IPS-NIHi11 (cell line): Measurements from ENCODE around the gene IVD.

Source experiments
- DNase-seq: peaks from one replicate; pipeline ENCODE4 v3.0.0; 2012; ENCODE audit warnings: mixed read lengths, low spot score

The IVD gene

DNA sequence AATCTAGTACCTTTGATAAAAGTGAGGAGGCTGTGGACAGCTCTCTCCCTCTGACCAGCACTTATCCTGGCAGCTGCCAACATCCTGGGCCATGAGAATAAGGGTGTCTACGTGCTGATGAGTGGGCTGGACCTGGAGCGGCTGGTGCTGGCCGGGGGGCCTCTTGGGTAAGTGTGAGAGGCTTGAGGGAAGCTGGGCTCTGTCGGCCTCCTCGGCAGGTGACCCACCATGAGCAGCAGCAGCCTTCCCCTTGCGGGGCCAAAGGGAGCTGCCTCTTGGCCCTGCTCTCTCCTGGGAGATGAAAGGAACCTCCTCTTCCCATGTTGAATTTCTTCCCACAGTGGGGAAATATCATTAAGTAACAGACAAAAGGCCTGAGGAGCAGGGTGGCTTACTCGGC lies 9.2 kb downstream of the IVD start:
- no peak for DNase-seq

DNA sequence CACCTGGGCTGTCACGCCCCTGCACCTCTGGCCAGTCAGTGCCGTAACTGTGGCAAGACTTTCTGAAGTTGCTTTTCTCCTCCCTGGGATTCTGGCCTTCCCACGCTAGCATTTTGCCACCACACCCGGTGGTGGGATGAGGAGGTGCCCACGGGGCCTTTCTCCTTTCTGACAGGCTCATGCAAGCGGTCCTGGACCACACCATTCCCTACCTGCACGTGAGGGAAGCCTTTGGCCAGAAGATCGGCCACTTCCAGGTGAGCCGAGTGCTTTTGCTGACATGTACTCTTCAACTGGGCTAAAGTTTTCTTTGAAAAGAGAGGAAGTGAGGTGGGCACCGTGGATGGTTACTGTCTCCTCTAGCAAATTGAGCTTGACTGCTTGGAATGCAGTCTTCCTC lies 9.6 kb downstream of the IVD start:
- no peak for DNase-seq

DNA sequence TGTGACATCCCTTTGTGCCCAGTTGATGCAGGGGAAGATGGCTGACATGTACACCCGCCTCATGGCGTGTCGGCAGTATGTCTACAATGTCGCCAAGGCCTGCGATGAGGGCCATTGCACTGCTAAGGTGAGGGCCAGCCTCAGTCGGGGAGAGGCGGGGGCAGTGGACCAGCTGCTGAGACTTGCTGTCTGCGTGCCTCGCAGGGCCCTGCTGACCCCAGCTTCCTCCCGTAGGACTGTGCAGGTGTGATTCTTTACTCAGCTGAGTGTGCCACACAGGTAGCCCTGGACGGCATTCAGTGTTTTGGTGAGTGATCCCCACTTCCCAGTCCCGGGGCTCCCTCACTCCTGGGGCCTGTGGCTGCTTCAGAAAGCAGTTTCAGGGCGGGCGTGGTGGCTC lies 10.5 kb downstream of the IVD start:
- DNase-seq = no peak

DNA sequence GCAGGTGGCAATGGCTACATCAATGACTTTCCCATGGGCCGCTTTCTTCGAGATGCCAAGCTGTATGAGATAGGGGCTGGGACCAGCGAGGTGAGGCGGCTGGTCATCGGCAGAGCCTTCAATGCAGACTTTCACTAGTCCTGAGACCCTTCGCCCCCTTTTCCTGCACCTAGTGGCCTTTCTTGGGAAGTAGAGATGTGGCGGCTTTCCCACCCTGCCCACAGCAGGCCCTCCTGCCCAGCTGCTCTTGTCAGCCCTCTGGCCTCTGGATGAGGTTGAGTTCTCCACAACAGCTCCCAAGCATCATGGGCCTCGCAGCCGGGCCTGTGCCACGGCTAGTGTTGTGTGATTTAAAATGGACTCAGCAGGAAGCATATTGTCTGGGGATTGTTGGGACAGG lies 12.5 kb downstream of the IVD start:
- no peak for DNase-seq

DNA sequence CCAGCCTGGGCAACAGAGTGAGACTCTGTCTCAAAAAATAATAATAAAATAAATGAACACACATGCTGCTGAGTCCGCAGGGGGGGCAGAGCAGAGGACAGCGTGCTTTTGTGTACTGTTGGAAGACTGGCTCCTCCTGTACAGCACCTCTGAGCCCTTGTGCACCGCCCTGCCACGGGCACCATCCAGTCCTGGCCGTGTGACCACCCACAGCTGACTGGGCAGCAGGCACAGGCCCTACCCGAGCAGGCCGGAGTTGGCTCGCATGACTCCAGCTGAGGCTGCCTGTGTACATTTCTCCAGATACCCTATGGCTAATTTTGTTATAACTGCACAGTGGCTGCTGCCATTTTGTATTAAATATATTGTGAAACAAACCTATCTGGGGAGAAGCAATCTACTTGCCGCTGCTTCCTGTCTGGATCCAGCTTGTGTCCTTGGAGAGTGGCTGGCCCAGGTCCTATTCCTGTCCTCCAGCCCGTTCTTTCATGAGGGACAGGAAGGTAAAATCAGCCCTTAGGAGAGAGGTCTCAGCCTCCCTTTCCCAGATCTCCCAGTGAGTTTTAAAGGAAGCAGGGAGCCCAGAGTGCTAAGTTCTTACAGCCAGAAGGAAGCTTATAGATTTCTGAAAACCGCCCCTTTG lies 14.6 kb downstream of the IVD start:
- no peak for DNase-seq

DNA sequence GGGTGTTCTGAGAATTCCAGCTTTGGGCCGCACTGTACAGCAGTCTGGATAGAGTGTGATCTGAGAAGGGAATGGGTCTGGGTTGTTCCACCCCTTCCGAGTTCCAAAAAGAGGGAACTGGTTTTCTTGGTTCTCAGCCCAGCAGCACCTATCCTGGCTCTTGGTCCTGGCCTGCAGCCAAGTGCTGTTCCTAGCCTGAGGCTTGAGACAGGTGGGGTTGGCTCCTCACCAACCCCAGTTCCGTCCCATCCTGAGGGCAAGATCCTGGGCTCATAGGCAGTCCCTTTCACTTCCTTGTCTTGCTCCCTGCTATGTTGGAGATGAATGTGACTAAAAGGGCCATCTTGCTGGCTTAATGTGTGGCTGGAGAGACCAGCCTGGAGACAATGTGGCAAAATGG lies 15.2 kb downstream of the IVD start:
- no peak for DNase-seq

DNA sequence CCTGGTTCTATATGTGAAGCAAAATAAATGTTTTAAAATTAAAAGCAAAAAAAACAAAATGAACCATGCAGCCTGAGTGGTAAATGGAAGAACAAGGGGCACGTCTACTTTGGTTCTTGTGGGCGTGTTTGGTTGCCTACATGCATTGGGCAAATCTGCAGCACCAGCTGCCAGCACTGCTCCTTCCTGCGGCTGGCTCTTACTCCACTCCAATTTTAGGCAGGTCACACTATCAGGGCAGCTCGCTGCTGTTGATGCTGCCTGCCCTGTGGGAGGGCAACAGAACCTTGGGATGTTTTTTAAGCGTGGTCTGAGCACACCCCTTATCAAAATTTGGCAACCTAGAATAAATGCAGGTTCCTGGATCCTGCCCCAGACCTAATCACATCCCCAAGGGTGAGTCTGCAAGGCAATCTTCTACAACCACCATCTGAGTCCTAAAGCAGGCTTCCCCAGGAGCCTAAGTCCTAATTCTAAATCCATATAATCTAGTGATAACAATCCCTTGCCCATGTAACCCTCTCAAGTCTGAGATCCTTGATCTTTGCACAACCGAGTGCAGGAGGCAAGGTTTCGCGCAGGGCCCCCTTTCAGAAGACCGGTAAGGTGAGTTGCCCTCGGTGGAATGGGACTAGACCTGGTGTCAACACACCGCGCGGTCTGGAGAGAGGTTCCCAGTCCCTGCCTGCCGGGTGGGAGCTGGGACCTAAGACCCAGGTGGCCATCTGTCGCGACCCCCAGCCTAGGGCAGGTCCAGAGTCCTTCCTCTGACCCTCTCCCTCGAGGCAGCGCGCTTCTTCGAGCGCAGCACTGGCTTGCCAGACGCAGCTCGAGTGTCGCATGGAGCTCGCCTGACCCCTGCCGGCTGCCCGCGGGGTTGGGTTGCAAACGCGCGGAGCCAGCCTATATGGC lies 15.9 kb downstream of the IVD start:
- peak; percentile 92 for DNase-seq

DNA sequence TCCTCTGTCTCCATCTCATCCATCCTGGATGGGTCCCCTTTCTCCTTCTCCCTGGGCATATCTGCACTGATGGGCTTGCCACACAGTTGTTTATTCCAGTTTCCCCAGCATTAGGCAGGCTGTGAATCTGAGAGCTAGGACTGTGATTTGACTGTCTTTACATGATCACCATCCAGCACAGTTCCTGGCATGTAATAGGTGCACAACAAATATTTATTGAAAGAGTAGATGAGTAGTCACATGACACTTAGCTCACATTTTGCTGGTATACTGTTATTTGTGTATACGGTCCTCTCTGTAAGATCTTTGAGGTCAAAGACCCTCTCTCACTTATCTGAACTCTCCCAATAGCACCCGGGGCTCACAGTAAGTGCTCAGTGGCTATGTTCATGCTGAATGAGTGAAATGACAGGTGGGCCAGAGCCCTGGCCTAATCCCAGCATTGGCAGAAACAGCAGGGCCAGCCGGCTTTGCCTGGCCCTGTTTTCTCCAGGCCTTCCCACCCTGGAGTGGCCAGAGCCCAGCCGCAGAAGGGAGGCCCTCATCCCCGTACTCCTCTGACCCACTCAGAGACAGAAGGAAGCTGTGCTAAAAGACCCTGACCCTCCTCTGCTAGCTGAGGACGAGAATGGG lies 19.0 kb downstream of the IVD start:
- DNase-seq = no peak

DNA sequence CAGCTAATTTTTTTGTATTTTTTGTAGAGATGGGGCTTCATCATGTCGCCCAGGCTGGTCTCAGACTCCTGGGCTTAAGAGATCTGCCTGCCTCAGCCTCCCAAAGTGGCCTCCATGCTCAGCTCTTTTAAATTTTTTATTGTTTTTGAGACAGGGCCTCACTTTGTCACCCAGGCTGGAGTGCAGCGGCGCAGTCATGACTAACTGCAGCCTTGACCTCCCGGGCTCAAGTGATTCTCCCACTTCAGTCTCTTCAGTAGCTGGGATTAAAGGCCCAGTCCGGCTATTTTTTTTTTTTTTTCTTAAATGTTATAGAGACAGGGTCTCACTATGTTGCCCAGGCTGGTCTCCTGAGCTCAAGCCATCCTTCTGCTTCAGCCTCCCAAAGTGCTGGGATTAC lies 20.1 kb downstream of the IVD start:
- no peak for DNase-seq

DNA sequence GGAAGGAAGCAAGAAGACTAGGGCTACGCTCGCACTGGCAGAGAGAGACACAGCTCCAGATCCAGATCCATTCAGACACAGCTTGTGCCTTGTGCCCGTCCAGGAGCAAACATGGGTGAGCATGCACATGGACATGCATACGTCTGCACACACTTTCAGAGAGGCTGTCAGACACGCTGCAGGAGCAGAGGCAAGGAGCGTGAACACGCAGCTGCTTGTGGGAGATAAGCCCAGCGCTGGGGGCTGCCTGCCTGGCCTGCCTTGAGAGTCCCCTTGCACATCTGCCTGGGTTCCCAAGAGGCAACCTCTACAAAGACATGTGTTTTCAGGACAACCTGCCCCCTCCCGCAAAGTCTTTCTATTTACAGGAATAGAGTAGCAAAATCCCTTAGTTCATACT lies 21.6 kb downstream of the IVD start:
- DNase-seq = no peak

DNA sequence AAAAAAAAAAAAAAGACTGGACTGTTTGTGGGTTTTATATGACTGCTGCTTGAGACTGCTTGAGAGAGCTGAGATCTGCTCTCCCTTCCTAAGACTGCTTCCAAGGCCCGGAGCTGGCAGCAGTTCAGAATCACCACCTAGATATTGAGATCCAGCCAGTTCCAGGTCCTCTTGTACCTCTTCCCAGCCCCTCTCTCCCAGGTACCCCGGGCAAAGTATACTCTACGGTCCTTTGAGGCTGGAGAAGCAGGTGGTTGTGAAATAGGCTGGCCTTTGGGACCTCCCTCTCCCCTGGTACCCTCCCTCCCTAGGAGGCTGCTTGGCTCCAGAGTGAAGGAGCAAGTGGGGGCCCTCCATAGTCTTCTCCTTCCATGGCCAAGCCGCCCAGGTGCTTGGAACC lies 22.6 kb downstream of the IVD start:
- no peak for DNase-seq

DNA sequence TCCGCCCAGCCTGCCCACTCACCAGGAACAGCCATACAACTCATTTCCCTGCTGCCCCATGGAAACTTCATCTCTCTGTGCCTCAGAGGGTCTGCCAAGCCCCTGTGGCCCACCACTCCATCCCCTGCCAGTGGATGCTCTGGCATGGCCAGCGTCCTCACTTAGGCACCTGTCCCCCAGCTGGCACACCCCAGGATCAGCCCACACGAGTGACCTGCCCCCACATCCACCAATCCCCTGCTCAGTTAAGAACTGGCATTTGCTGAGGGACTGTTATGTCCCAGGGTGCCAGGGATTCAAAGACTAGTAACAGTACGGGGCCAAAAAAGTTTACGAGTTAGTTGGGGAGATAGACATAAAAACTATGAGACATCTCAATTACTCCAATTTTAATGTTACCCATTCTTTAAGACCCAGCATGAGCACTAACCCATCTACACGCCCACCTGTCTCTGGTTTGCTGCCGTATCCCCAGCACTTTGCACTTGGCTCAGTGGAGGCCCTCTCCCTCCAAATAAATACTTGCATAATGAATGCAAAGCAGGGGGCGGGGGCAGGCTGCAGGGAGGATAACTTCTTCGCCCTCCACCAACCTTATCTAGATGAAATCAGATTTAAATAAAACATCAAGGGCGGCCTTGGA lies 23.6 kb downstream of the IVD start:
- no peak for DNase-seq

DNA sequence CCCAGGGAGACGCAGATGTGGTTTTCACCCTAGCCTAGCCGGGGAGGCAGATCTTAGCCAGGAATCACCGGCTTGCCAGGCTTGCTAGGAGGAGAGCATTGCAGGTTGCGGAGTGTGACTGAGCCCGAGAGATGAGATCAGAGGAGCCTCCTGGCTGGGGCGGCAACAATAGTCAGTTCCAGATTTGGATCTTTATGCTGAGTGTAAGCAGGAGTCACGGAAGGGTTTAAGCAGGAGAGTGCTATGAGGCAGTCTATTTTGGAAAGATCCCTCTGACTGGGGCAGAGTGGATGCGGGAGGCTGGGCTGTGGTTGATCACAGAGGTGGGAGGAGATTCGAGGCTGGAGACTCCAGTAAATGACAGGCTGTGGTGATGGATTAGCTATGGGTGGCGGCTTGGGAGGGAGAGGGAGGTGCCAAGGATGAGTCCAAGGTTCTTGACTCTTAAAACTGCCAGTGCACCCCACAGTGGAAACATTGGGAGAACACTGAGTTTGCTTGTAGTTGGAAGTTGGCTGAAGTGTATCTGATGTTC lies 24.7 kb downstream of the IVD start:
- DNase-seq = peak; percentile 67

DNA sequence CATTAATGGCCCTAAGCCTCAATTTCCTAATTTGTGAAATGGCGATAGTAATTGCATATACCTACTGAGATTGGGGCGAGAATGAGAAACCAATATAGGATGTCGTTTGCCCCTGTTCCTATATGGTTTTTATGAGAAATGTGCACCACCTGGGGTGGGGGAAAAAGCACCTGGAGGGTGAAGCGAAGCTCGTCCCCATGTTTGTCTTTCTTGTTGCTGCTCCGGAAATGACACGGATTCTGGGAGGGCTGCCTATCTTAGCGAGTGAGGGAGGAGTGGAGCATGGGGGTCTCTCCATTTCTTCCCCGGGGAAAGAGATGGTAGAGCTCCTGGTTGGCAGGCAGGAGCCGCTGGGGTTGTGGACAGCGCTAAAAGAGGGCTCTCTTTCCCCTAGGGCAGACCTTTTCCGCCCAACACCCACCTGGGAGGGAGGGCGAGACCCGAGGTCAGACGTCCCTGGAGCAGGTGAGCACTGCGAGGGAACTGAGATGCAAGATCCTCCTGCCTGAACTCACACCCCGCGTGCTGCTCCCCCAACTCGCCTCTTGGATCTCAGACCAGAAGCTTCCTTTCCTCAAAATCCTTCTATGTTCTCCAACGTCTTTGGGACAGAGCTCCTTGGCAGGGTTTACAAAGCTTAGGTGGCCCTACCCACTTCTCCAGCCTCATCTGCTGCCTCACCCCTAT lies 29.6 kb downstream of the IVD start:
- DNase-seq = no peak

DNA sequence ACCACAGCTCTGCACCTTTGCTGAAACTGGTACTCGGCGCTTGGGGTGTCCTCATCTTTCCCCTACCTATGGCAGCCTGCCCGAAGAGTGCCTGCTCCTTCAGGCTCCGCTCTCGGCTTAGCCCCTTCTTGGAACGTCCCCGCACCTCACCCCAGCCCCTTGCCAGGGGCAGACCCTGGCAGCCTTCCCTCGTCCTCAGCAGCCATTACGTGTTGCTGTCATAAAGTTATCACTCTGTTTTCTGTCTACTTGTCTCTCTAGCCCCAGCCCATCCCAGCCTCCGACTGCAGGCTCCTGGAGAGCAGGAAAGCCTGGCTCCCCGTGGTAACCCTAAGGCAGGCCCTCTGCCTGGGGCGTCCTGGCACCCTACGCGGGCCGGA lies 30.1 kb downstream of the IVD start:
- DNase-seq = no peak

DNA sequence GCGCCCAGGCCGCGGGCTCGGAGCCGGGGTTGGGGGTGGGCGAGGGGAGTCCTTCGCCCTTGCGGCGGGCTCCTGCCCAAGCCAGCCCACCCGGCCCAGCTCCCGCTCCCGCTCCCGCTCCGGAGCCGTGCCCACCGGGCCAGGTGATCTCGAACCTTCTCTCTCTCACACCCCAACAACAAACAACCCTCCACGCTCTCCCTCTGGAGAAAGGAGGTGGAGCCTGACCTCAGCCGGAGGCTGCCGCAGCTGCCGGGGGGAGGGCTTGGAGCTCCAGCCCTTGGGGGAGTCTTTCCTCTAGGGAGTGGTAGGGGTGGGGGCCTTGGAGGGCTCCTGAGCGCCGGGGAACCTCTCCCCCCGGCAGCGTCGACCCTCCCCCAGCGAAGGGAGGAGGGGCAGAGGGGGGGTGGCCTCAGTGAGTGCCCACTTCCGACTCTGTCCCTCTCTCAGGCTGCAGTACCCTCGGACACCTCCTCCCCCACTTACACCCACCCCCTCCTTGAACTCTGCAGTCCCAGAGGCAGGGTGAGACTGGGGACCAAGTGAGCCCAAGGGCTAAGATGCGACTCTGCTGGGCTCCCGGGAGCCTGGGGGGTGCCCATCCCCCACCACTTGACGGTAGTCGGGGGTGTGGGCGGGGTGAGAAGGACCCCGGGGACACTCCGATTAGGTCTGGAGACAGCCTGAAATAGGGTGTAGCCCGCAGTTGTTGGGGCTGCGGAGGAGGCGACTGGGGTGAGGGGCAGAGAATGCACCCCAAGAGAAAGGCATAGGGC lies 30.7 kb downstream of the IVD start:
- peak; percentile 63 for DNase-seq

DNA sequence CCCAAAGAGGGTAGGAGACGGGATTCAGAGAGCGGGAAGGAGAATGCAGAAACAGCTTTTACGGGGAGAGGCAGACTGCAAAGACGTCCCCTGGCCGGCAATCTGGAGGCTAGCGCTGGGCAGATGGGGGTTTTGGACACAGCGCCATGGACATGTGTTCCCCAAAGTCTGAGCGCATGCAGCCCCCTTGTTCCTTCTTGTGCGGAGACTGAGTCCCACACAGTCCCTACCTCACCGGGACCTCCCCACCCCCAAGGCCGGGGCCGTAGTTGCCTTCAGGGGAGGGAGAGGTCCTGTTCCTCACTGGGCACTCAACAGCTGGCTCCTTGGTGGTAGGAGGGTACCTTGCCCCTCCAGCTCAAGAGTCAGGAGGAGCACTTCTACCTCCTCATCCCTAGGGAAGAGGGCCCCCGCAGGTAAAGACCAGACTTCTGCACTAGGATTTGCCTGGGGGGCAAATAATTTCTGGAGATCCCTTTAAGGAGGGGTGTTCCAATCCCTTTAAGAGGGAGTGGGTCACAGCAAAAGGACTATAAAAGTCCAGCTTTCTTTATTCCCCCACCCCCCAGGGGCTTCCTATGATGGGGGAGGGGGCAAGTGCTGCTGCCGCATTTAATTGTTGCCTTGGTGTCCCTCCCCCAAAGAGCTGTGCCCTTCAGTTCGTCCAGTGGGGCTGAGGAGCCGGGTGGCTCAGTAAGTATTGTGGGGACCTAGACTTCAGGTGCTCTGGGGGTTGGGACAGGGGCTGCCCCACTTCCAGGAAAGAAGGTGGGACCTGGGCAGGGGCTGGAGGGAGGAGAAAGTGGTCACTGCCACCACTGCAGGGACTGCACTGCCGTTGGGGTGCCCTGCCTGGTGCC lies 31.5 kb downstream of the IVD start:
- no peak for DNase-seq

DNA sequence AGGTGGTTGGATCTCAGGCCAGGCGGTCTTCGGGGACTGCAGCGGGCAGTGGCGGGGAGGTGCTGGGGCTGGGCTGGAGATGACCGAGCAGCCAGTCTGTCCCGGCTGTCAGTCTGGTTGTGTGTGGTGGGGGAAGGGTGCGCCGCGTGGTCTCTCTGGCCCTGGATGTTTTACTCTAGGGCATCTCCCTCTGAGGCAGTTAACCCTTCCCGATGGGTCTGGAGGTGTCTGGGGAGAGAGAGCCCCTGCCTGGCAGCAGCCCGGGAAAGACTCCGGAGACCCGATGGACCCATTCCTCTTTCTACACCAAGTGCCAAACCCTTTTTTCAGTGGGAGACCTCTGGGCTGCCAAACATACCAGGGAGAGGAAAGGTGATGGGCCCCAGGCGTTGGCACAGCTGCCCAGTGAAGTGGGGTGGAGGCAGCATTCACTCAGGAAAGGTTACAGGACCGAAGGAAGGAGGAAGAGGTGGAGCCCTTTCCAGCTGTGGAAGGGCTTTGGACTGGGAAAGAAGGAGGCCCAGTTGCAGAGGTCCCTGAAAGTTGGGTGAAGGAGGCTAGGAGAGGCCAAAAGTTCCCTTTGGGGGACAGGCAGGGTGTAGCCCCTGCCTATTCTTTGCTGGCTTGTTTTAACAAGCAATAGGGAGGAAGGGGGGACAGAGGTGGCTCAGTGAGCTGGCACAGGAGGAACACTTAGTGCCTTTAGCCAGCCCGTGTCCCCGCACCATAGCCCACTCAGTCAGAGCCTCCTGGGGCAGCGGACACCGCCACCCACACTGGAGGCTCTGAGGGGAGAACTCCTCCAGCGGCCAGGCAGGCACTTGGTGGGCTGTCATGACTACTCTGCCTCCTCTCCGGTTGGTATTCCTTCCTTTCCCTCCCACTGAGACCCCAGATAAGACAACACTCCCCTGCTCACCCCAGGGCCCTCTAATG lies 32.4 kb downstream of the IVD start:
- DNase-seq = no peak

DNA sequence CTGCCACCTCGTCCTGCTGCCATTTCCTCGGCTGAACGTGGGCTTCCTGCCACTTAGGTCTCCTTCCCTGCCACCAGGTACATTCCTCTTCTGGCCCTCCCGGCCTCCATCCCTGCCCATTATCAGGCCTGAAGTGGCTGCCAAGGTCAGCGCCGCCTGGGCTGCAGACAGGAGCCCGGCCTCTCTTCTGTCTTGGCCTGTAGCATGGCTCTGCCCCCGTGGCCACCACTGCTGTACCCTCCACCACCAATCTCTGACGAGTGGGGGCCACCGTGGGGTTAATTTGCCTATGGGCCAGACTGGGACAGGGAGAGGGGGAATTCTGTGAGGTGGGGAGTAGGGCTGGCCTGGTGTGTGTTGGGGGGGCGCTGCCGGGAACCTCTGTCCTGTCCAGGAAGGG lies 33.1 kb downstream of the IVD start:
- no peak for DNase-seq
